Type B pancreatic cell (in vitro differentiated cells): ENCODE results near the gene PRSS57. TPM values are rescaled to one million over a fixed set of nuclear protein-coding genes. Genes with fewer than 3 reads are reported as not detected.

ENCODE experiments used
- DNase-seq: peaks from one replicate; pipeline ENCODE4 v3.0.0; 2021; ENCODE audit warnings: mixed read lengths; ENCODE audit not compliant: unreplicated experiment; ENCODE audit errors: extremely low spot score
- H3K27ac Mint-ChIP-seq: 2 replicates; pipeline ENCODE4 v1.8.0; 2021; ENCODE audit warnings: mild to moderate bottlenecking, mixed read lengths
- H3K27me3 Mint-ChIP-seq: 2 replicates; pipeline ENCODE4 v1.8.0; 2021; ENCODE audit warnings: mixed read lengths
- H3K36me3 Mint-ChIP-seq: 2 replicates; pipeline ENCODE4 v1.8.0; 2021; ENCODE audit warnings: mixed read lengths
- H3K4me1 Mint-ChIP-seq: one replicate; pipeline ENCODE4 v1.8.0; 2021; ENCODE audit warnings: mixed read lengths; ENCODE audit not compliant: unreplicated experiment
- H3K4me3 Mint-ChIP-seq: 2 replicates; pipeline ENCODE4 v1.8.0; 2021; ENCODE audit warnings: mild to moderate bottlenecking, mixed read lengths
- H3K9me3 Mint-ChIP-seq: 2 replicates; pipeline ENCODE4 v1.8.0; 2021; ENCODE audit warnings: mixed read lengths
- total RNA-seq: library from RNA; stranded (reverse); gene quantifications from 2 replicates; pipeline ENCODE4 v1.2.1, GENCODE V29; 2021; ENCODE audit warnings: low replicate concordance
- TF ChIP-seq, protein P1 (sequence below): fragments of 200-600 bp; sonication (generic); conservative IDR thresholded peaks from 2 replicates; pipeline ENCODE4 v1.5.0; 2021; ENCODE audit warnings: antibody characterized with exemption, mild to moderate bottlenecking

Gene PRSS57
- total RNA-seq, 1 donor from 2014 or later: not detected

DNA sequence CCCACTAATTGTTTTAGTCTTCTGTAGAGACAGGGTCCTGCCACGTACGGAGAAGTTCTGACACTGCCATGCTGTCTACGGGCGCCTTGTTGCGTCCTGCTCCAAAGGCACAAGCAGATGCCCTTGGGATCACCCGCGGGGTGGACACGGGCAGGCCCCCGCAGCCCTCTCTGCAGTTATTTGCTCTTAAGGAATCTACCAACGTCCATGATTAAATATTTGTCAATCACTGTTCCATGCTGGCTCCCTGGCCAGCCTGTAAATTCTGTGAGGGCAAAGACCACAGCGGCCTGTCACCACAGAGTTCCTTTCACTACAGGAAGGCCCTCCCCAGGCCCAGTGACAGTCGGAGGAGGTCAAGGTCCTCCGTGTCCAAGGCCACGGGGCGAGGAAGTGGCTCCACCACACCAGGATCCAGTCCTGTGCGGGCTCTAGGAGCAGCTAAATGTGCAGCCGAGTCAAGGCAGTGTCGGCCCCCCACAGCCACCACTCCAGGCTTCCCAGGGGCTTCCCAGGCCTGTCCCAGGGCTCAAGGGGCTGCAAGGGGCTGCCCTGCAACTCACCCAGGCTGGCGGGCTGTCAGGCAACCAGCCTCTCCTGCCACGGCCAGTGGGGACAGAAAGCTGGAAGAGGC lies 34.3 kb downstream of the PRSS57 start:
- no peak for DNase-seq
- peak overlapping the region; percentile 89 for H3K27ac Mint-ChIP-seq

DNA sequence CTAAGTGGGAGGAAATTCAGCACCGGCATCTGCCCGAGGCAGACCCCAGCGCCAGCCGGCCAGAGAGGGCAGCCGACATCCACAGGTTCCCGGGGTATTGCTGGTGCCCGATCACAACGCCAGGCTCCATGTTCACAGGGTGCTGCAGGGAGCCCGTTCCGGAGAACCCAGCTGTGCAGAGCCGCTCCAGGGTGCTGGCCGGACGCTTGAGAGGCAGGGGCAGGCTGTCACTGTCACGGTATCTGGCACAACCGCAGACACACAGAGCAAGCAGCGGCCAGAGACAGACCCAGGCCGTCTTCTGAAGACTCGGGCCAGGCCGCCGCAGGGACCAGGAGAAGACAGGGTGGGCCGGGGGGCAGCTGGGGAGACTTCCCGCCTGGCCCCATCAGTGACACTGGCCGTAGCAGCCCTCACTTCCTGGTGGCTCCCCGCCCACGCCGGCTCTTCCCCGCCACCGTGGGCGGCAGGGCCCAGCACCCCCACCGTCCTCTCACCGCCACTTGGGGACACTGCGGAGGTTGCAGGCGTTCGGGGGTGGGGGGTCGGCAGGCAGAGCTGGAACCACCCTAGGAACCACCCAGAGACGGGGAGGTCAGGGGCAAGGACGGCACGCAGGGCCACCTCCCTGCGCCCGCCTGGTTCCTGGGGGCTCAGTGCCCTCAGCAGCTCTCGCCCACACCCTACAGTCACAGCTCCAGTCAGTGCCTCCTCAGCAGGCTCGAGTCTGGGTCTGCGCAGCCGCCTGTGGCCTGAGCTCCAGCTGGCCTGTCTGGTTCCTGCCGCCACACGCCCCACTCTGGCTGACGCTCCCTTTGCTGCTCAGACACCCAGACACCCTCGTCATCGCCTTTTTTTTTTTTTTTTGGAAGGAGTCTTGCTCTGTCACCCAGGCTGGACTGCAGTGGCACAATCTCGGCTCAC lies 36.1 kb downstream of the PRSS57 start:
- no peak for DNase-seq
- TF ChIP-seq, protein P1, sequence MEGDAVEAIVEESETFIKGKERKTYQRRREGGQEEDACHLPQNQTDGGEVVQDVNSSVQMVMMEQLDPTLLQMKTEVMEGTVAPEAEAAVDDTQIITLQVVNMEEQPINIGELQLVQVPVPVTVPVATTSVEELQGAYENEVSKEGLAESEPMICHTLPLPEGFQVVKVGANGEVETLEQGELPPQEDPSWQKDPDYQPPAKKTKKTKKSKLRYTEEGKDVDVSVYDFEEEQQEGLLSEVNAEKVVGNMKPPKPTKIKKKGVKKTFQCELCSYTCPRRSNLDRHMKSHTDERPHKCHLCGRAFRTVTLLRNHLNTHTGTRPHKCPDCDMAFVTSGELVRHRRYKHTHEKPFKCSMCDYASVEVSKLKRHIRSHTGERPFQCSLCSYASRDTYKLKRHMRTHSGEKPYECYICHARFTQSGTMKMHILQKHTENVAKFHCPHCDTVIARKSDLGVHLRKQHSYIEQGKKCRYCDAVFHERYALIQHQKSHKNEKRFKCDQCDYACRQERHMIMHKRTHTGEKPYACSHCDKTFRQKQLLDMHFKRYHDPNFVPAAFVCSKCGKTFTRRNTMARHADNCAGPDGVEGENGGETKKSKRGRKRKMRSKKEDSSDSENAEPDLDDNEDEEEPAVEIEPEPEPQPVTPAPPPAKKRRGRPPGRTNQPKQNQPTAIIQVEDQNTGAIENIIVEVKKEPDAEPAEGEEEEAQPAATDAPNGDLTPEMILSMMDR: no peak
- Mint-ChIP-seq H3K36me3 (no peaks in the 10 kb centered on the region), H3K27me3 (no peaks in the 10 kb centered on the region), H3K27ac (peak overlapping the region; percentile 88), H3K9me3 (no peaks in the 10 kb centered on the region), H3K4me3 (peak overlapping the region; percentile 51), H3K4me1 (peaks cover 17% of the 10 kb centered on the region)

More for the DNA sequence above, 34.3 kb downstream of the PRSS57 start:
- Mint-ChIP-seq H3K36me3 (no peaks in the 10 kb centered on the region), H3K9me3 (no peaks in the 10 kb centered on the region), H3K4me3 (peak overlapping the region; percentile 87), H3K4me1 (peaks cover 14% of the 10 kb centered on the region), H3K27me3 (no peaks in the 10 kb centered on the region)
- TF ChIP-seq, protein P1: no peak

DNA sequence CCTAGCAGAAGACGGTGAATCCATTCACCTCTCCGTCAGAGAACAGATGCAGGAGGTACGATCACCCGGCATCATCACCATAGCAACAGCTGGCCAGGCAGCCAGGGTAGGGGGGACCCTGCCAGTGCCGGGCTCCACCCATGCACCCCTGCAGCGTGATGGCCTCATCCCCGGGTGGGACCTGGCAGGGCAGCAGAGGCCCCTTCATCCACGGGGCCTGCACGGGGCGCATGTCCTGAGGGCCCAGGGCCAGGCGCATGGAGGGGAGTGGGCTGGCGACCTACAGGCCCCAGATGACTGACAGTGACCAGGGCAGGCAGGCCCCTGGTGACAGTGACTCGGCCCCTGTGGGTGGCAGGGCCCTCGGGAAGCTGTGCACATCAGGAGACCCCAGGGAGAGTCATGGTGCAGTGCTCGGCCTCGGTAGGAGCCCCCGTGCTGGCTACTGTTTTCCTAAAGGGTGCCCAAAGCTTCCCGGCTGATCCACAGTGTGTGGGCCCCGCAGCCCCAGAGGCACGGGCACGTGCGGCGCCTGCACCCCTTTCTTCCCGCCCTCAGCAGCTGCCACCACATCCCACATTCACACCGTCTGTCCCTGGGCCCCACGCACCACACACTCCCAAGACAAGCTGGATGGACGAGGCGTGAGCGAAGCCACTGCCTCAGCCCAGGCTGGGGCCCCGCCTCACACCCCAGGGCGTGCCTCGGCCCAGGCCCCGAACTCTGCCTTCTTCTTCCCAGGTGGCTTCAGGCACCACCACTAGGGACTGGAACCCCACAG lies 37.0 kb downstream of the PRSS57 start:
- Mint-ChIP-seq H3K4me1 (peaks cover 17% of the 10 kb centered on the region), H3K27me3 (no peaks in the 10 kb centered on the region), H3K27ac (no peak overlapping the region), H3K36me3 (no peaks in the 10 kb centered on the region), H3K4me3 (no peak overlapping the region), H3K9me3 (no peaks in the 10 kb centered on the region)
- no peak for DNase-seq
- TF ChIP-seq, protein P1: no peak

DNA sequence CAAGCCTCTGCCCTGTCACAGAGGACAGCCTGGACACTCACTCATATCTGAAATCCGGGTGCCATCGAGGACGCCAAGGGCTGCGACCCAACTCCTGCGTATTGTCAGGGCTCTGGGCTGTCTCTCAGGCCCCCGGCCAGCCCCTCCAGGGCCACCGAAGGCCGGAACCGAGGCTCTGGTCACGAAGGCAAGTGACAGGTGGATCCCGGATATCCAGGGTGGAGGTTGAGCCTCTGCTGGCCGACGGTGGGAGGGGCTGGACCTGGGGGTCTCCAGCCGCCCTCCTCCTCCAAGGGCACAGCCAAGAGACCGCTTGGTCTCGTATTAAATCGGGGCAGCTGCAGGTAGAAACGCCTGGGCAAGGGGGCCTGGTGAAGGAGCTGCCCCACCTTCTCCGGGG lies 37.6 kb downstream of the PRSS57 start:
- Mint-ChIP-seq H3K27me3 (no peaks in the 10 kb centered on the region), H3K4me3 (no peak overlapping the region), H3K36me3 (no peaks in the 10 kb centered on the region), H3K4me1 (peaks cover 17% of the 10 kb centered on the region), H3K9me3 (no peaks in the 10 kb centered on the region), H3K27ac (no peak overlapping the region)
- DNase-seq: no peak
- TF ChIP-seq, protein P1: no peak

DNA sequence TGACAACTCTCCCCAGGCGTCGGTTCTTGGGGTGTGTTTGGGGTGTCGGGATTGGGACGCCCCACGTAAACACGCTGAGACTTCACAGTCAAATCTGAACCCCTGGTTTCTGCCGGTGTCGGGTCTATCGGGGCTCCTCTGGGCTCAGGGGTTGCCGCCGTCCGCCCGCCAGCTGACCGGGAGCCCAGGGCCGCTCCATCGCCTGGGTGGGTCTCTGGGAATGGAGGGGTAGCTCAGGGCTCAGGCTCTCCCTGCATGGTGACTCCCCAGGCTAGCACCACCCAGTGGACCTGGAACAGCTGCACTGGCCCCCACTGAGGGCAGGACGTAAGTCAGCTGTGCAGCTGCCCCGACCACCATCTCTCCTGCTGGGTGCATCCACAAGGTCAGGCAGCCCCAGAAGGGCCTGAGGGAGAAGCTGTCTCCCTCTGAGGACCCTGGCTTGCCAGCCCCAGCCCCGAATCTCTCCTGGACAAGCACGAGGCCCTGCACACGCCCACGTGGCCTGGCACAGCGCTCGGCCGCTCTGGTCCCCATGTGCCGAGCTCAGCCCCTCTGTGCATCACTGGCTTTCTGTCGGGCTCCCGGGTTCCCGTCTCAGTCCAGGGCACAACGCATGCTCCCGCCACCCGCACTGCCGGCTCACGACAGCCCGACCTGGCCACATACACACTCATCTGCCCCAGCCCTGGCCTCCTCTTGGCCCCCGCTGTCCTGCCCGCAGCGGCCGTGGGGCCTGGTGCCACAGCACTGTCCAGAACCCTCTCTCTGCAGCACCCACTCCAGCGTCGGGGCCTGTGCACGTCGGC lies 38.3 kb downstream of the PRSS57 start:
- H3K36me3 Mint-ChIP-seq: no peaks in the 10 kb centered on the region
- TF ChIP-seq, protein P1: no peak
- no peak for DNase-seq
- H3K4me3 Mint-ChIP-seq: no peak overlapping the region
- peaks cover 17% of the 10 kb centered on the region for H3K4me1 Mint-ChIP-seq
- H3K9me3 Mint-ChIP-seq: no peaks in the 10 kb centered on the region
- no peak overlapping the region for H3K27ac Mint-ChIP-seq
- H3K27me3 Mint-ChIP-seq: no peaks in the 10 kb centered on the region
